HepG2 (cell line): ENCODE measurements around the gene PELI1. TPM values are rescaled to one million over a fixed set of nuclear protein-coding genes. Genes with fewer than 3 reads are reported as not detected.

Source experiments
- ATAC-seq: fragments of 200-7000 bp; cut with Tn5 transposase; 3 replicates; pipeline ENCODE4 v1.9.1; 2020; ENCODE audit warnings: mild to moderate bottlenecking, moderate library complexity
- BruUV-seq: library from RNA; stranded (reverse); fragments of 400-500 nt; replicated peaks from 2 replicates; lab custom pipeline; 2021; lab: Mats Ljungman, UMichigan
- CTCF ChIA-PET: fragments of 300-600 bp; formaldehyde crosslinking; extraction: SDS; loops from one replicate; lab custom pipeline; 2021; ENCODE audit warnings: low total read pairs, inconsistent platforms, low intra/inter-chr PET ratio; lab: Yijun Ruan, JAX
- POLR2A ChIA-PET: fragments of 350-600 bp; sonication (Branson Sonifier 250); formaldehyde crosslinking; loops from one replicate; lab custom pipeline; 2020; ENCODE audit warnings: antibody characterized with exemption, inconsistent platforms; lab: Yijun Ruan, JAX
- DNase-seq: peaks from one replicate; pipeline ENCODE4 v3.0.0-alpha.2; 2015; ENCODE audit warnings: low spot score
- FAIRE-seq: peaks from 3 replicates; lab custom pipeline; 2011; peaks lifted over from hg19 to GRCh38; lab: Jason Lieb, UNC
- H2AFZ ChIP-seq: one replicate; pipeline ENCODE4 v1.6.1; 2011; ENCODE audit warnings: low read length, inconsistent platforms
- H3K27ac ChIP-seq: fragments of 300-600 bp; 3 replicates; pipeline ENCODE4 v1.8.0; 2011; ENCODE audit warnings: mixed run types, mild to moderate bottlenecking, mixed read lengths, low read length, inconsistent platforms; ENCODE audit not compliant: insufficient read depth; ENCODE audit errors: extremely low read length
- H3K27me3 ChIP-seq, 2 experiments: fragments of 200-600 bp in 1 of 2; 2 replicates in 1 of 2; 3 replicates in 1 of 2; pipeline versions ENCODE4 v1.6.0 to v1.8.0; 2011; ENCODE audit warnings: low read length in 2 of 2, mild to moderate bottlenecking in 2 of 2, moderate library complexity in 2 of 2, inconsistent platforms in 1 of 2; ENCODE audit not compliant: insufficient read depth in 2 of 2, control insufficient read depth in 1 of 2
- H3K36me3 ChIP-seq, 2 experiments: fragments of 200-600 bp in 1 of 2; replicated peaks in 1 of 2; 2 replicates in 1 of 2; 3 replicates in 1 of 2; pipeline versions ENCODE4 v1.5.1 to v1.8.0; 2011; ENCODE audit warnings: low read length in 2 of 2, inconsistent platforms in 1 of 2; ENCODE audit not compliant: insufficient read depth in 2 of 2, control insufficient read depth in 1 of 2
- H3K4me1 ChIP-seq: 2 replicates; pipeline ENCODE4 v1.5.1; 2012; ENCODE audit warnings: low read length, inconsistent platforms; ENCODE audit not compliant: insufficient read depth
- H3K4me2 ChIP-seq: 2 replicates; pipeline ENCODE4 v1.6.0; 2011; ENCODE audit warnings: low read depth, low read length, inconsistent platforms
- H3K4me3 ChIP-seq, 3 experiments: fragments of 200-600 bp in 1 of 3; sonication (generic), shearing (Covaris generic) in 1 of 3; replicated peaks in 1 of 3; 2 replicates each; pipeline ENCODE4 v1.5.1; 2011 to 2016; ENCODE audit warnings: low read length in 3 of 3, inconsistent platforms in 2 of 3, low read depth in 2 of 3, mild to moderate bottlenecking in 2 of 3, control low read depth in 1 of 3, mixed read lengths in 1 of 3; ENCODE audit not compliant: insufficient read depth in 1 of 3
- H3K79me2 ChIP-seq: one replicate; pipeline ENCODE4 v1.6.1; 2011; ENCODE audit warnings: low read length, inconsistent platforms; ENCODE audit not compliant: insufficient read depth
- H3K9ac ChIP-seq: 2 replicates; pipeline ENCODE4 v1.6.0; 2011; ENCODE audit warnings: mild to moderate bottlenecking, low read depth, low read length, inconsistent platforms; ENCODE audit not compliant: insufficient read depth
- H3K9me3 ChIP-seq: 2 replicates; pipeline ENCODE4 v1.5.1; 2012; ENCODE audit warnings: mild to moderate bottlenecking, low read length
- H4K20me1 ChIP-seq: 2 replicates; pipeline ENCODE4 v1.6.0; 2011; ENCODE audit warnings: inconsistent platforms, mild to moderate bottlenecking, low read length, moderate library complexity; ENCODE audit not compliant: insufficient read depth
- DBP ChIP-seq: sonication (generic); formaldehyde crosslinking; IDR thresholded peaks from 2 replicates; pipeline ENCODE4 v1.4.0; 2020; ENCODE audit warnings: missing genetic modification reagents; ENCODE audit errors: not compliant biosample characterization
- DR1 ChIP-seq: sonication (generic); formaldehyde crosslinking; IDR thresholded peaks from 2 replicates; pipeline ENCODE4 v1.8.0; 2021; ENCODE audit warnings: mild to moderate bottlenecking, missing genetic modification reagents, inconsistent platforms
- ETV5 ChIP-seq: IDR thresholded peaks from 2 replicates; pipeline ENCODE4 v1.6.1; 2018; ENCODE audit warnings: missing biosample characterization, missing genetic modification reagents, inconsistent platforms, borderline replicate concordance
- FOXA1 ChIP-seq, 2 experiments: fragments of 450-650 bp in 1 of 2; sonication (generic) in 1 of 2; formaldehyde crosslinking in 1 of 2; IDR thresholded peaks; 2 replicates each; pipeline versions ENCODE4 v1.4.0 to v1.6.1; 2016 to 2020; ENCODE audit warnings: missing genetic modification reagents in 1 of 2
- GLI4 ChIP-seq: sonication (generic); formaldehyde crosslinking; IDR thresholded peaks from 2 replicates; pipeline ENCODE4 v1.5.1; 2020; ENCODE audit warnings: missing genetic modification reagents, mild to moderate bottlenecking, moderate library complexity, borderline replicate concordance
- KDM6A ChIP-seq: IDR thresholded peaks from 2 replicates; pipeline ENCODE4 v1.6.1; 2016; ENCODE audit warnings: low read depth
- NFE2 ChIP-seq: sonication (generic); formaldehyde crosslinking; IDR thresholded peaks from 2 replicates; pipeline ENCODE4 v1.4.0; 2020; ENCODE audit warnings: missing genetic modification reagents
- TFDP1 ChIP-seq: IDR thresholded peaks from 2 replicates; pipeline ENCODE4 v1.6.1; 2016; ENCODE audit warnings: missing compliant biosample characterization, missing genetic modification reagents, borderline replicate concordance
- ZFP1 ChIP-seq: IDR thresholded peaks from 2 replicates; pipeline ENCODE4 v1.6.1; 2016
- ZNF3 ChIP-seq: IDR thresholded peaks from 2 replicates; pipeline ENCODE4 v1.7.0; 2017; ENCODE audit warnings: inconsistent platforms
- ZNF432 ChIP-seq: sonication (generic); formaldehyde crosslinking; IDR thresholded peaks from 2 replicates; pipeline ENCODE4 v1.5.0; 2020; ENCODE audit warnings: missing genetic modification reagents, mild to moderate bottlenecking, borderline replicate concordance
- ZNF619 ChIP-seq: sonication (generic); formaldehyde crosslinking; IDR thresholded peaks from 2 replicates; pipeline ENCODE4 v1.4.0; 2020; ENCODE audit warnings: mild to moderate bottlenecking, missing genetic modification reagents
- ZNF737 ChIP-seq: sonication (generic); formaldehyde crosslinking; IDR thresholded peaks from 2 replicates; pipeline ENCODE4 v1.5.0; 2020; ENCODE audit warnings: missing genetic modification reagents, mild to moderate bottlenecking, borderline replicate concordance
- ZNF773 ChIP-seq: sonication (generic); formaldehyde crosslinking; IDR thresholded peaks from 2 replicates; pipeline ENCODE4 v1.4.0; 2020; ENCODE audit warnings: missing genetic modification reagents, borderline replicate concordance
- WGBS: methylation state at CpG from one replicate; pipeline ENCODE4 v1.1.6; 2017; ENCODE audit warnings: low lambda C conversion rate; 5-methylcytosine and 5-hydroxymethylcytosine counted together
- in situ Hi-C: cut with HindIII; loops from 2 replicates; pipeline ENCODE4 v1.10.0; 2017; ENCODE audit warnings: low pct_unique_long_range_greater_than_20kb; ENCODE audit not compliant: extremely low pct_ligation_motif_present
- intact Hi-C: fragments of 100-400 bp; cut with micrococcal nuclease; formaldehyde crosslinking; loops from one replicate; pipeline ENCODE4 v1.10.0; 2022; ENCODE audit not compliant: unreplicated experiment
- polyA plus RNA-seq, 8 experiments: library from polyadenylated mRNA; depleted of rRNA in 3 of 8; stranded (reverse) in 7 of 8; unstranded in 1 of 8; fragments of >200 nt; fragmentation: Illumina TruSeq in 4 of 8; extraction: Trizol in 4 of 8; gene quantifications; 2 replicates each; pipeline versions ENCODE4 v1.2.1 to v1.2.3, GENCODE V29; 2011 to 2016; ENCODE audit warnings: low read depth in 4 of 8, missing spikeins in 1 of 8, mixed read lengths in 1 of 8; ENCODE audit not compliant: insufficient read depth in 1 of 8
- total RNA-seq, 5 experiments: library from RNA; depleted of rRNA; stranded (reverse); fragments of >200 nt; fragmentation: Illumina TruSeq; extraction: Trizol; gene quantifications; 2 replicates each; pipeline ENCODE4 v1.2.3, GENCODE V29; 2016; ENCODE audit warnings: low read depth in 1 of 5

Gene PELI1
- total and polyA plus RNA-seq, 2 of the 13 experiments (the other 11 are each of a cell fraction or from before 2014, with no cell fraction given), result 12.5 to 16.2 TPM

- ChIA-PET POLR2A (no interaction called here), CTCF (no interaction called here)
- no TSS peak for BruUV-seq
- Histone ChIP-seq H3K4me1 (peaks cover 34% of the 10 kb centered on the region), H3K27me3 (no peaks in the 10 kb centered on the region), H2AFZ (no peak overlapping the region), H3K4me3 (no peak overlapping the region), H3K79me2 (peaks cover 98% of the 10 kb centered on the region), H4K20me1 (peaks cover 3% of the 10 kb centered on the region; the same call in 1 of the 2 replicates), H3K27ac (no peak overlapping the region), H3K36me3 (peaks cover 4 to 7% of the 10 kb centered on the region in 2 experiments; a peak in 3 of 5 replicates), H3K9me3 (no peaks in the 10 kb centered on the region), H3K4me2 (no peak overlapping the region), H3K9ac (no peak overlapping the region)
- DNase-seq (no peak), FAIRE-seq (no peak), ATAC-seq (no peak)
- TF ChIP-seq ZNF432 (CRISPR knock-in tag), result no peak
- no peak for TF ChIP-seq ZNF3 (CRISPR knock-in tag)
- TF ChIP-seq DR1 (CRISPR knock-in tag), result no peak
- TF ChIP-seq NFE2 (CRISPR knock-in tag), result no peak
- no peak for TF ChIP-seq ZNF737
- in situ Hi-C loops, result no loop called here
- WGBS, result 96% methylated on average over 3 of the region's 3 CpGs
- intact Hi-C loops, result no loop called here
Observed at GRCh38 chr2:64137567-64137966, 6.7 kb downstream of the PELI1 start.

GRCh38 chr2:64135421-64135820, 8.8 kb downstream of the PELI1 start:
- FAIRE-seq, result no peak
- no TSS peak for BruUV-seq
- CTCF ChIA-PET, result no interaction called here
- TF ChIP-seq DBP (CRISPR knock-in tag) (no peak), KDM6A (CRISPR knock-in tag) (no peak), FOXA1 (IDR thresholded peaks at IDR 0.05) (no peak), FOXA1 (CRISPR knock-in tag; IDR thresholded peaks at IDR 0.05) (no peak), TFDP1 (CRISPR knock-in tag) (no peak), ETV5 (CRISPR knock-in tag) (no peak), ZNF619 (CRISPR knock-in tag) (no peak), ZFP1 (CRISPR knock-in tag) (no peak), GLI4 (no peak), ZNF773 (no peak)

More at GRCh38 chr2:64135421-64135820, 8.8 kb downstream of the PELI1 start:
- Histone ChIP-seq H3K27ac (no peak overlapping the region), H3K9ac (no peak overlapping the region), H3K27me3 (no peaks in the 10 kb centered on the region), H3K4me2 (no peak overlapping the region), H3K4me3 (no peak overlapping the region), H3K36me3 (peaks cover 3 to 4% of the 10 kb centered on the region in 2 experiments; a peak in 3 of 5 replicates), H3K79me2 (peaks cover 97% of the 10 kb centered on the region), H2AFZ (no peak overlapping the region), H3K9me3 (no peaks in the 10 kb centered on the region), H3K4me1 (peaks cover 14% of the 10 kb centered on the region), H4K20me1 (no peaks in the 10 kb centered on the region)
- ATAC-seq, result no peak
- POLR2A ChIA-PET, result no interaction called here
- intact Hi-C loops, result no loop called here
- WGBS, result 92% methylated on average over 1 of the region's 1 CpG
- DNase-seq, result no peak
- in situ Hi-C loops, result no loop called here
